Panc1 (cell line): ENCODE measurements around the gene CACNA1C. TPM values are rescaled to one million over a fixed set of nuclear protein-coding genes. Genes with fewer than 3 reads are reported as not detected.

ENCODE experiments used
- ATAC-seq: fragments of 200-7000 bp; cut with Tn5 transposase; 2 replicates; pipeline ENCODE4 v1.9.1; 2020; ENCODE audit warnings: mild to moderate bottlenecking, moderate library complexity
- BruUV-seq: library from RNA; stranded (reverse); fragments of 400-500 nt; replicated peaks from 2 replicates; lab custom pipeline; 2021; lab: Mats Ljungman, UMichigan
- CTCF ChIA-PET: fragments of 300-600 bp; sonication (Branson Sonifier 250); formaldehyde crosslinking; loops from one replicate; lab custom pipeline; 2022; ENCODE audit warnings: antibody characterized with exemption; lab: Charles Lee
- POLR2A ChIA-PET: fragments of 300-600 bp; sonication (Branson Sonifier 250); formaldehyde crosslinking; loops from one replicate; lab custom pipeline; 2022; ENCODE audit warnings: antibody characterized with exemption; lab: Charles Lee
- DNase-seq: peaks from one replicate; pipeline ENCODE4 v3.0.0-alpha.2; 2010; ENCODE audit warnings: low read depth, low spot score
- H3K27ac ChIP-seq: 2 replicates; pipeline ENCODE4 v1.5.1; 2011; ENCODE audit warnings: mild to moderate bottlenecking, low read length, inconsistent platforms
- H3K27me3 ChIP-seq: fragments of 200-500 bp; sonication (Bioruptor generic); 2 replicates; pipeline ENCODE4 v1.6.0; 2014; ENCODE audit warnings: low read length, inconsistent platforms; ENCODE audit not compliant: control insufficient read depth, insufficient read depth
- H3K36me3 ChIP-seq: fragments of 200-500 bp; sonication (Bioruptor generic); 2 replicates; pipeline ENCODE4 v1.5.1; 2014; ENCODE audit warnings: inconsistent platforms, mild to moderate bottlenecking, low read length, moderate library complexity; ENCODE audit not compliant: control insufficient read depth, insufficient read depth
- H3K4me1 ChIP-seq: 2 replicates; pipeline ENCODE4 v1.5.1; 2011; ENCODE audit warnings: inconsistent platforms, mild to moderate bottlenecking, low read length, moderate library complexity; ENCODE audit not compliant: control insufficient read depth, insufficient read depth
- H3K4me3 ChIP-seq, 2 experiments: 2 replicates each; pipeline ENCODE4 v1.5.1; 2011 to 2012; ENCODE audit warnings: low read depth in 2 of 2, low read length in 2 of 2, mild to moderate bottlenecking in 2 of 2, inconsistent platforms in 1 of 2, moderate library complexity in 1 of 2
- H3K9me3 ChIP-seq: fragments of 200-500 bp; sonication (Bioruptor generic); 2 replicates; pipeline ENCODE4 v1.5.1; 2014; ENCODE audit warnings: low read depth, mild to moderate bottlenecking, inconsistent platforms, low read length, moderate library complexity; ENCODE audit not compliant: control insufficient read depth, insufficient read depth
- CTCF ChIP-seq: fragments of 450-650 bp; IDR thresholded peaks from 2 replicates; pipeline ENCODE4 v1.5.1; 2017; ENCODE audit warnings: mild to moderate bottlenecking
- POLR2AphosphoS5 ChIP-seq: IDR thresholded peaks from 2 replicates; pipeline ENCODE4 v1.6.1; 2012; ENCODE audit warnings: mild to moderate bottlenecking, low read depth, low read length, moderate library complexity
- REST ChIP-seq, 2 experiments: IDR thresholded peaks; 2 replicates each; pipeline ENCODE4 v1.6.1; 2011 to 2012; ENCODE audit warnings: low read depth in 2 of 2, control low read depth in 1 of 2, low read length in 1 of 2, mild to moderate bottlenecking in 1 of 2, moderate library complexity in 1 of 2; ENCODE audit not compliant: insufficient read depth in 1 of 2
- SIN3A ChIP-seq: IDR thresholded peaks from 2 replicates; pipeline ENCODE4 v1.6.1; 2012; ENCODE audit warnings: low read depth, mild to moderate bottlenecking, low read length, moderate library complexity, borderline replicate concordance; ENCODE audit not compliant: insufficient read depth
- TCF7L2 ChIP-seq: IDR thresholded peaks from 2 replicates; pipeline ENCODE4 v1.6.1; 2011; ENCODE audit warnings: mild to moderate bottlenecking, low read depth, low read length, inconsistent platforms
- in situ Hi-C: cut with HindIII; loops from 2 replicates; pipeline ENCODE4 v1.10.0; 2016; ENCODE audit warnings: low sequenced_read_pairs, low pct_unique_long_range_greater_than_20kb
- intact Hi-C: fragments of 100-400 bp; cut with micrococcal nuclease; formaldehyde crosslinking; loops from one replicate; pipeline ENCODE4 v1.10.0; 2022; ENCODE audit not compliant: unreplicated experiment
- total RNA-seq: library from RNA; stranded (reverse); gene quantifications from one replicate; pipeline ENCODE4 v1.2.1, GENCODE V29; 2021; ENCODE audit not compliant: unreplicated experiment

CACNA1C gene
- total RNA-seq, 1 experiment from 2014 or later: 0.03 TPM

- intact Hi-C loops: no loop called here
- no peak for TF ChIP-seq POLR2AphosphoS5
- TF ChIP-seq SIN3A: no peak
- no peak for TF ChIP-seq REST (IDR thresholded peaks at IDR 0.05; ENCODE audit: insufficient read depth in 1 of 2, low read depth in 2 of 2, low read length in 1 of 2)
- no peak for TF ChIP-seq CTCF
- TF ChIP-seq TCF7L2: no peak
- no peak for DNase-seq
- in situ Hi-C loops: no loop called here
- Histone ChIP-seq H3K36me3 (no peaks in the 10 kb centered on the region), H3K4me1 (no peaks in the 10 kb centered on the region), H3K27ac (no peak overlapping the region), H3K27me3 (no peaks in the 10 kb centered on the region; the same call in 1 of the 2 replicates), H3K9me3 (no peaks in the 10 kb centered on the region), H3K4me3 (no peak overlapping the region)
- BruUV-seq: no TSS peak
- CTCF ChIA-PET: no interaction called here
- ATAC-seq: no peak
- POLR2A ChIA-PET: interaction anchor here (0.6 kb wide), 1 partner anchor 58 kb away, joined by 3 read pairs; no protein-coding TSS in a partner anchor
These were observed 596.6 kb downstream of the CACNA1C start for GRCh38 chr12:2649201-2650030.

- ChIA-PET CTCF (no interaction called here), POLR2A (no interaction called here)
- H3K4me3 ChIP-seq: no peak overlapping the region
- no peaks in the 10 kb centered on the region for H3K36me3 ChIP-seq
- intact Hi-C loops (no loop called here), in situ Hi-C loops (no loop called here)
- no peak for ATAC-seq
- H3K27ac ChIP-seq: no peak overlapping the region
- no peaks in the 10 kb centered on the region for H3K4me1 ChIP-seq
- no peak for DNase-seq
- BruUV-seq: no TSS peak
- H3K27me3 ChIP-seq: no peaks in the 10 kb centered on the region; the same call in 1 of the 2 replicates
- TF ChIP-seq SIN3A (no peak), POLR2AphosphoS5 (no peak), CTCF (no peak), TCF7L2 (no peak), REST (IDR thresholded peaks at IDR 0.05; ENCODE audit: insufficient read depth in 1 of 2, low read depth in 2 of 2, low read length in 1 of 2) (no peak)
- H3K9me3 ChIP-seq: no peaks in the 10 kb centered on the region
These were observed 597.7 kb downstream of the CACNA1C start for GRCh38 chr12:2650261-2651067.
